ENCODE measurements around the gene SH3PXD2A. TPM values are rescaled to one million over a fixed set of nuclear protein-coding genes. Genes with fewer than 3 reads are reported as not detected.

The SH3PXD2A gene
- total RNA-seq, 4 donors from 2014 or later = 35.0 to 54.8 (median 45.4) TPM

DNA sequence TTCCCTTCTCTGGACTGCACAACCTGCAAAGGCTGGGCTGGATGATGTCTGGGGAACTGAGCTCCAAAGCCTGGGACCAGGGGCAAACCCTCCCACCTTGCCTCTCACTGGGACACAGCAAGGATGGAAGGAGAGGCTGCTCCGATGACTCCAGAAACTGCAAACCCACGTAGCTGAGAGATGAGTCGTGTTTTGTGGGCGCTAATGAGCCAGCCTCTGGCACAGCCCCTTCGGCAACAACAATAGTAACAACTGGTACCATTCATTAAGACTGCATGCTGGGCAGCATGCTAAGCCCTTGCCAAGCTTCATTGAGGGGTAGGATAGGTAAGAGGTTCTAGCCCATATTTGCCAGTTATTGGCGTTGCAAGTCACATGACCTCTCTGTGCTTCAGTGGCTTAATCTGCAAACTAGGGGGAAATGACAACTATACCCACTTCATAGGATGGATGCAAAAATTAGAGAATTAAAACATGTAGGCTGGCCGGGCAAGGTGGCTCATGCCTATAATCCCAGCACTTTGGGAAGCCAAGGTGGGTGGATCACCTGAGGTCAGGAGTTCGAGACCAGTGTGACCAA lies 145.9 kb downstream of the SH3PXD2A start:
- no peak for TF ChIP-seq POLR2A (IDR thresholded peaks at IDR 0.05)
- TF ChIP-seq, protein P1, sequence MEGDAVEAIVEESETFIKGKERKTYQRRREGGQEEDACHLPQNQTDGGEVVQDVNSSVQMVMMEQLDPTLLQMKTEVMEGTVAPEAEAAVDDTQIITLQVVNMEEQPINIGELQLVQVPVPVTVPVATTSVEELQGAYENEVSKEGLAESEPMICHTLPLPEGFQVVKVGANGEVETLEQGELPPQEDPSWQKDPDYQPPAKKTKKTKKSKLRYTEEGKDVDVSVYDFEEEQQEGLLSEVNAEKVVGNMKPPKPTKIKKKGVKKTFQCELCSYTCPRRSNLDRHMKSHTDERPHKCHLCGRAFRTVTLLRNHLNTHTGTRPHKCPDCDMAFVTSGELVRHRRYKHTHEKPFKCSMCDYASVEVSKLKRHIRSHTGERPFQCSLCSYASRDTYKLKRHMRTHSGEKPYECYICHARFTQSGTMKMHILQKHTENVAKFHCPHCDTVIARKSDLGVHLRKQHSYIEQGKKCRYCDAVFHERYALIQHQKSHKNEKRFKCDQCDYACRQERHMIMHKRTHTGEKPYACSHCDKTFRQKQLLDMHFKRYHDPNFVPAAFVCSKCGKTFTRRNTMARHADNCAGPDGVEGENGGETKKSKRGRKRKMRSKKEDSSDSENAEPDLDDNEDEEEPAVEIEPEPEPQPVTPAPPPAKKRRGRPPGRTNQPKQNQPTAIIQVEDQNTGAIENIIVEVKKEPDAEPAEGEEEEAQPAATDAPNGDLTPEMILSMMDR (IDR thresholded peaks at IDR 0.05) = no peak
- 64 to 67% methylated on average over 8 of the region's 8 CpGs for WGBS, 2 donors
- no peak overlapping the region for H3K4me3 ChIP-seq (ENCODE audit: low read depth, poor library complexity, severe bottlenecking)
- intact Hi-C loops (cut with DNase I; ENCODE audit: low total_unique reads) = no loop called here
- no peak for DNase-seq (ENCODE audit: low spot score in 2 of 2)

DNA sequence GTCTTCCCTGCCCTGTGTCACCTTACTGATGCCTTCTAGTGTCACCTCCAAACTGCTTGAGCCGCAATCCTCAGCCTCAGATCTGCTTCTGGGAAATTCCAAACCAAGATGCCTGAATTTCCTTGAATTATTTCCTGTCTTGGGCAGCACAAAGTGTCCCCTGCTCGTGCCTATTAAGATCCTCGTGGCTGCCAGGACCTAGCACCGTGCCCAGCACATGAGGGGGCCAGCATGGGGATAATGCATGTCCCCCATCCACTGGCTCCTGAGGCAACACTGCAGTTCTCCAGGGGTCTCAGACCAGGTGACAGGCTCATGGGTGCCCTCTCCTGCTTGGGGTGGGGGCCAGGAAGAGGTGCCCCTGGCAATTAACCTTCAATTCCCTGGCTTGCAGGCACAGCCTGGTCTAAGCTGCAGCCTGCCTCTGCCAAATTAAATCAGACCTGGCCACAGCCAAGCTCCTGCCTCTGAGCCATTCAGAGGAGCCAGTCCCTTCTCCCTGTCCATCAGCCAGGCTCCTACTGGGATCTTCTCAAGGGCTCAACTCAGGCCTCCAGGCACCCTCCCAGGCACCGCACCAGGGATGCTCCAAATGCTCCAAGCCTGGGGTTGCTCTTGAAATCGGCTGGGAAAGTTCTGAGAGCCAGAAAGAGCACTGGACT lies 146.6 kb downstream of the SH3PXD2A start:
- DNase-seq (ENCODE audit: low spot score in 2 of 2) = no peak
- 61 to 64% methylated on average over 6 of the region's 6 CpGs for WGBS, 2 donors
- TF ChIP-seq POLR2A (IDR thresholded peaks at IDR 0.05) = no peak
- no peak overlapping the region for H3K4me3 ChIP-seq (ENCODE audit: low read depth, poor library complexity, severe bottlenecking)
- intact Hi-C loops (cut with DNase I; ENCODE audit: low total_unique reads) = no loop called here

DNA sequence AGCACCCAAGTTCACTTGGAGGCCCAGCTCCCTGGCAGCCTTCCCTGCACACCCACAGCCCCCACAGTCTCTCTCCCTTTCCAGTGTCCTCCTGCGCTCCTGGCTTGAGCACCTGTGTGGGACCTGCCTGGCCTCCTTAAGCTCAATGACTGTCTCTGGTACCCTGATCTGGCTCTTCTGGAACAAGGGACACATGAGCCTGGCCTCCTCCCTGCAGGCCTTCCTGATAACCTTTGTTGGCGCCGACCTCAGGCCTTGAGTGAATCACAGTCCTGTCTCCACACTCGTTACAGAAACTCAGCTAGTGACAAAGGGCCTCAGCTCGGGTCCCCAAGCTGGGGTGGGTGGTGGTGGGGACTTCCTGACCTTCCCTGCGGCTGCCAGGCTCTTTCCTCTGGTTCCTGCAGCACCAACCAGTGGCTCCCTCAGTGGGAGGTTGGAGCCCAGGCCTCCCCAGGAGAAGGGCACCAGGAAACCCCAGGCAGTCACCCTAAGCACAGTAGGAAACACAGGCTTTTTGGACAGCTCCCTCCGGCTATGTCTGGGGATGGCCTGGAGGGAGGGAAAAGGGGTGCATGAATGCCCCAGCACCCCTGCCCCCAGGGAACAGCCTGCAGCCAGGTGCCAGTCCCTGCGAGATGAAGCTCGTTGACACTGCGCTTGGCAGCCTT lies 147.3 kb downstream of the SH3PXD2A start:
- H3K4me3 ChIP-seq (ENCODE audit: low read depth, poor library complexity, severe bottlenecking) = no peak overlapping the region
- TF ChIP-seq POLR2A (IDR thresholded peaks at IDR 0.05) = no peak
- TF ChIP-seq, protein P1 (IDR thresholded peaks at IDR 0.05) = no peak
- DNase-seq (ENCODE audit: low spot score in 2 of 2) = no peak
- WGBS, 2 donors = 77 to 85% methylated on average over 10 of the region's 10 CpGs
- intact Hi-C loops (cut with DNase I; ENCODE audit: low total_unique reads) = no loop called here

DNA sequence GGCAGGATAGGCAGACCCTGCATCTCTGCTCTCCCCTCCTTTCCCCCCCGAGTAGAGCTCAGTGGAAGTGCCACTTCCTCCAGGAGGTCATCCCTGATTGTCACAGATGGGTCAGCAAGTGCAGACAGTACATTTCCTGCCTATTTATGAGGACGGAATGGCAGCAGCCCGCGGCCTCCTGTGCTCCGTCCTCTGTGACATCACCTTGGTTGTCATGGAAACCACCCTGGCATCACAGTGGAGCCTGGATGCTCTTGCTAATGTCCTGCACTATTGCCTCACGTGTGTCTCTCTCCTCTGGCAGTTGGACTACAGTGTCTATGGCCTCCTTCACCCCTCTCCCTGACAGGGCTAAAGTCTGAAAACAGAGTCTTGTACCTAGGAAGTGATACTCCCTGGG lies 148.6 kb downstream of the SH3PXD2A start:
- TF ChIP-seq POLR2A (IDR thresholded peaks at IDR 0.05) = no peak
- TF ChIP-seq, protein P1 (IDR thresholded peaks at IDR 0.05) = no peak
- 76 to 80% methylated on average over 6 of the region's 6 CpGs for WGBS, 2 donors
- H3K4me3 ChIP-seq (ENCODE audit: low read depth, poor library complexity, severe bottlenecking) = no peak overlapping the region
- DNase-seq (ENCODE audit: low spot score in 2 of 2) = no peak
- intact Hi-C loops (cut with DNase I; ENCODE audit: low total_unique reads) = no loop called here

DNA sequence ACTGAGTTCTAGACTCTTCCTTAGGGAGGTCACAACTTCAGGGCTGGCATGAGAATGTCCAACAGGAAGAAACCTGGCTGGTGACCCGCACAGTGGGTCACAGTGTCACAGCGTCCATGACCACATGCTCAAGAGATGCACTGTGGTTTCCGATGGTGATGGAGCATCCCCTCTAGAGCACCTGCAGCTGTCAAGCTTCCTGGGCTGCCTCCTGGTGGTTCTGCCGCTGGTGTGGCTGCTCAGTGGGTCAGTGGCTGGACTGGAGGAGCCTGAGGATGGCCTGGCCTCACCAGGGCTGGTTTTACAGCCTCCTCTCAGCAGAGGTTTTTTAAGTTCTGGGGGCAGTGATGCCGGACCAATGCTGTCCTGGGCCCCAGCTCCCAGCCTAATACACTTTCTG lies 149.3 kb downstream of the SH3PXD2A start:
- TF ChIP-seq, protein P1 (IDR thresholded peaks at IDR 0.05) = no peak
- TF ChIP-seq POLR2A (IDR thresholded peaks at IDR 0.05) = no peak
- H3K4me3 ChIP-seq (ENCODE audit: low read depth, poor library complexity, severe bottlenecking) = no peak overlapping the region
- intact Hi-C loops (cut with DNase I; ENCODE audit: low total_unique reads) = no loop called here
- 86 to 92% methylated on average over 5 of the region's 5 CpGs for WGBS, 2 donors
- DNase-seq (ENCODE audit: low spot score in 2 of 2) = no peak
